Astrocyte (in vitro differentiated cells and primary cell): ENCODE data around the gene RALGAPB. TPM values are rescaled to one million over a fixed set of nuclear protein-coding genes. Genes with fewer than 3 reads are reported as not detected.

Experiments
- DNase-seq: peaks from one replicate; pipeline ENCODE4 v3.0.0-alpha.2; 2010; ENCODE audit warnings: low read depth
- FAIRE-seq: peaks from 2 replicates; lab custom pipeline; 2011; peaks lifted over from hg19 to GRCh38; lab: Jason Lieb, UNC
- H2AFZ ChIP-seq: 2 replicates; pipeline ENCODE4 v1.6.0; 2012; ENCODE audit warnings: low read depth, low read length, inconsistent platforms
- H3K27ac ChIP-seq: 2 replicates; pipeline ENCODE4 v1.5.1; 2011; ENCODE audit warnings: low read depth, low read length, inconsistent platforms
- H3K27me3 ChIP-seq: 2 replicates; pipeline ENCODE4 v1.6.0; 2011; ENCODE audit warnings: low read length, inconsistent platforms; ENCODE audit not compliant: insufficient read depth
- H3K36me3 ChIP-seq: 2 replicates; pipeline ENCODE4 v1.5.1; 2011; ENCODE audit warnings: low read length, inconsistent platforms; ENCODE audit not compliant: insufficient read depth
- H3K4me1 ChIP-seq: 2 replicates; pipeline ENCODE4 v1.5.1; 2011; ENCODE audit warnings: low read length, inconsistent platforms; ENCODE audit not compliant: insufficient read depth
- H3K4me2 ChIP-seq: 2 replicates; pipeline ENCODE4 v1.6.0; 2012; ENCODE audit warnings: low read length, inconsistent platforms
- H3K4me3 ChIP-seq: 2 replicates; pipeline ENCODE4 v1.5.1; 2011; ENCODE audit warnings: low read depth, mild to moderate bottlenecking, low read length, inconsistent platforms; ENCODE audit not compliant: insufficient read depth
- H3K79me2 ChIP-seq: 2 replicates; pipeline ENCODE4 v1.6.0; 2012; ENCODE audit warnings: mild to moderate bottlenecking, low read length, inconsistent platforms; ENCODE audit not compliant: insufficient read depth
- H3K9ac ChIP-seq: 2 replicates; pipeline ENCODE4 v1.6.0; 2012; ENCODE audit warnings: mild to moderate bottlenecking, low read length, inconsistent platforms
- H3K9me3 ChIP-seq: 2 replicates; pipeline ENCODE4 v1.5.1; 2012; ENCODE audit warnings: low read depth, mild to moderate bottlenecking, low read length, inconsistent platforms; ENCODE audit not compliant: insufficient read depth
- H4K20me1 ChIP-seq: 2 replicates; pipeline ENCODE4 v1.6.0; 2012; ENCODE audit warnings: low read length, inconsistent platforms; ENCODE audit not compliant: insufficient read depth
- H3K27ac Mint-ChIP-seq: one replicate; pipeline ENCODE4 v1.8.0; 2021; ENCODE audit warnings: mild to moderate bottlenecking, mixed read lengths; ENCODE audit not compliant: unreplicated experiment
- H3K27me3 Mint-ChIP-seq: one replicate; pipeline ENCODE4 v1.8.0; 2021; ENCODE audit warnings: low read depth, mixed read lengths; ENCODE audit not compliant: unreplicated experiment
- H3K36me3 Mint-ChIP-seq: one replicate; pipeline ENCODE4 v1.8.0; 2021; ENCODE audit warnings: low read depth, mixed read lengths; ENCODE audit not compliant: unreplicated experiment
- H3K4me1 Mint-ChIP-seq: one replicate; pipeline ENCODE4 v1.8.0; 2021; ENCODE audit warnings: low read depth, mixed read lengths; ENCODE audit not compliant: unreplicated experiment
- H3K4me3 Mint-ChIP-seq: one replicate; pipeline ENCODE4 v1.8.0; 2021; ENCODE audit warnings: mild to moderate bottlenecking, moderate library complexity, mixed read lengths; ENCODE audit not compliant: unreplicated experiment
- H3K9me3 Mint-ChIP-seq: one replicate; pipeline ENCODE4 v1.8.0; 2021; ENCODE audit warnings: mild to moderate bottlenecking, mixed read lengths; ENCODE audit not compliant: unreplicated experiment
- CTCF ChIP-seq: IDR thresholded peaks from 2 replicates; pipeline ENCODE4 v1.5.1; 2011; ENCODE audit warnings: low read depth, mild to moderate bottlenecking, inconsistent platforms, low read length, moderate library complexity; ENCODE audit not compliant: insufficient read depth
- EZH2 ChIP-seq: IDR thresholded peaks from 2 replicates; pipeline ENCODE4 v1.6.1; 2012; ENCODE audit warnings: mild to moderate bottlenecking, low read length, inconsistent platforms; ENCODE audit not compliant: insufficient read depth
- total RNA-seq: library from RNA; stranded (reverse); gene quantifications from 2 replicates; pipeline ENCODE4 v1.2.1, GENCODE V29; 2021

Gene RALGAPB
- total RNA-seq, 1 donor from 2014 or later = 40.2 TPM

- H3K36me3 ChIP-seq = peaks cover 46% of the 10 kb centered on the region
- H3K4me3 Mint-ChIP-seq = no peak overlapping the region
- no peak for DNase-seq
- no peaks in the 10 kb centered on the region for H3K9me3 Mint-ChIP-seq
- H3K4me2 ChIP-seq = no peak overlapping the region
- no peaks in the 10 kb centered on the region for H3K79me2 ChIP-seq
- no peak overlapping the region for H2AFZ ChIP-seq
- peaks cover 7% of the 10 kb centered on the region for H3K4me1 Mint-ChIP-seq
- no peaks in the 10 kb centered on the region for H4K20me1 ChIP-seq
- H3K9me3 ChIP-seq = no peaks in the 10 kb centered on the region
- H3K27me3 Mint-ChIP-seq = no peaks in the 10 kb centered on the region
- no peaks in the 10 kb centered on the region for H3K27me3 ChIP-seq
- H3K27ac Mint-ChIP-seq = no peak overlapping the region
- no peaks in the 10 kb centered on the region for H3K4me1 ChIP-seq
- peaks cover 14% of the 10 kb centered on the region for H3K36me3 Mint-ChIP-seq
- H3K9ac ChIP-seq = no peak overlapping the region
- TF ChIP-seq EZH2 (no peak), CTCF (no peak)
- no peak overlapping the region for H3K4me3 ChIP-seq
- FAIRE-seq = no peak
- H3K27ac ChIP-seq = no peak overlapping the region
Measured at GRCh38 chr20:38531021-38531420, 58.4 kb downstream of the RALGAPB start.

- Histone ChIP-seq H3K36me3 (peaks cover 64% of the 10 kb centered on the region), H2AFZ (no peak overlapping the region), H3K4me3 (no peak overlapping the region), H3K79me2 (no peaks in the 10 kb centered on the region), H3K9me3 (no peaks in the 10 kb centered on the region), H3K27ac (no peak overlapping the region), H3K4me1 (no peaks in the 10 kb centered on the region), H3K27me3 (no peaks in the 10 kb centered on the region), H3K9ac (no peak overlapping the region), H4K20me1 (no peaks in the 10 kb centered on the region), H3K4me2 (no peak overlapping the region)
- no peak for TF ChIP-seq EZH2
- TF ChIP-seq CTCF = no peak
- Mint-ChIP-seq H3K4me1 (peaks cover 2% of the 10 kb centered on the region), H3K27ac (no peak overlapping the region), H3K4me3 (no peak overlapping the region), H3K36me3 (peaks cover 16% of the 10 kb centered on the region), H3K9me3 (no peaks in the 10 kb centered on the region), H3K27me3 (no peaks in the 10 kb centered on the region)
- no peak for FAIRE-seq
- no peak for DNase-seq
Measured at GRCh38 chr20:38534756-38535155, 62.1 kb downstream of the RALGAPB start.

- Histone ChIP-seq H3K79me2 (no peaks in the 10 kb centered on the region), H3K36me3 (peaks cover 70% of the 10 kb centered on the region), H3K27me3 (no peaks in the 10 kb centered on the region), H3K9me3 (no peaks in the 10 kb centered on the region), H4K20me1 (no peaks in the 10 kb centered on the region), H3K4me1 (no peaks in the 10 kb centered on the region), H3K27ac (no peak overlapping the region), H3K4me2 (no peak overlapping the region), H2AFZ (no peak overlapping the region), H3K4me3 (no peak overlapping the region), H3K9ac (no peak overlapping the region)
- peaks cover 2% of the 10 kb centered on the region for H3K4me1 Mint-ChIP-seq
- no peak overlapping the region for H3K27ac Mint-ChIP-seq
- no peak overlapping the region for H3K4me3 Mint-ChIP-seq
- DNase-seq (no peak), FAIRE-seq (no peak)
- TF ChIP-seq CTCF (no peak), EZH2 (no peak)
- no peaks in the 10 kb centered on the region for H3K27me3 Mint-ChIP-seq
- no peaks in the 10 kb centered on the region for H3K9me3 Mint-ChIP-seq
- peaks cover 16% of the 10 kb centered on the region for H3K36me3 Mint-ChIP-seq
Measured at GRCh38 chr20:38536310-38536709, 63.7 kb downstream of the RALGAPB start.
